Stimulated activated CD4-positive, alpha-beta T cell treated with anti-CD3 and anti-CD28 coated beads, Interleukin-4, amount 100 ng/mL, for 1 hour (primary cell): ENCODE results near the gene DYNLT5.
"Not testable (repeated sequence)": the region's sequence is repeated elsewhere in the genome, so short reads cannot be mapped to it uniquely, and the experiment has no call there.

ENCODE experiments used
- DNase-seq: peaks from one replicate; pipeline ENCODE4 v3.0.0-alpha.2; 2020

The DYNLT5 gene

DNA sequence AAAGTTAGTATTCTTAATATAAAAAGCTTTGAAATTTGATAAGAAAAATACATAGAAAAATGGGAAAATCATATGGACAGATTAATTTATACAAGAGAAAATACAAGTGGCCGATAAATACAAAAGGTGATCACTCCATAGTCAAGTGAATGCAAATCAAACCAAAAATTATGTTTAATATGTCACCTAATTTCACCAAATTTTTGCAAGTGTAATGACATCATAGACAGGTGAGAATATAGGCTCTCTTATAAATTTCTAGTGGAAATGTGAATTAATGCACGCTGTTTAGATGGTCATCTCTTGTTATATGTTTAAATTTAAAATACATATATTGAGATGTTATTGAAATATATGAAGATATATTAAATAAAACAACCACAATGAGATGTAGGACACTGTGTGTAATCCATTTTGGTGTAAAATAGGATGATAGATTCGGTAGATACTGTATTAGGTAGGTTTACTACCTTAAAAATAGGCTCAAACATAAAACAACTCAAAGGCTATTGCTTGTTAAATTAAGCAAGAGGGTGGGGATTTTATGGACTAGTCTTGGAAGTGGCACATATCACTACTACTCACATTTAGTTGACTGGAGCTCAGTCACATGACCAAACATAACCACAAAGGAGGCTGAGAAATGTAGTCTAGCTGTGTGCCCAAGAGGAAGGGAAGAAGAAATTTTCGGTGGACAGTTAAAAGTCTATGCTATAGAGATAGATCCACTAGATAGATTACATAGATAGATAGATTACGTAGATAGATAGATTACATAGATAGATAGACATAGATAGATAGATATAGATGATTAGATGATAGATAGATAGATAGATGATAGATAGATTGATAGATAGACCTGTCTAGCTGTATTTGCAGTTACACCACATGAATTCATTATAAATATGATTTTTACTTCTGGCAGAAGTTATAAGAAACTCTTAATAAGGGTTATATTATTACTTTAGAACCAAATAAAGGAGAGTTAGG, 39.7 kb downstream of the DYNLT5 start:
- no peak for DNase-seq

DNA sequence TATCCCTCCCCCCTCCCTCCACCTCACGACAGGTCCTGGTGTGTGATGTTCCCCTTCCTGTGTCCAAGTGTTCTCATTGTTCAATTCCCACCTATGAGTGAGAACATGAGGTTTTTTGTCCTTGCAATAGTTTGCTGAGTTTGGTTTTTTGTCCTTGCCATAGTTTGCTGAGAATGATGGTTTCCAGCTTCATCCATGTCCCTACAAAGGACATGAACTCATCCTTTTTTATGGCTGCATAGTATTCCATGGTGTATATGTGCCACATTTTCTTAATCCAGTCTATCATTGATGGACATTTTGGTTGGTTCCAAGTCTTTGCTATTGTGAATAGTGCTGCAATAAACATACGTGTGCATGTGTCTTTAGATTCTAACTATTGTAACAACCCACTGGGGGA, 43.6 kb downstream of the DYNLT5 start:
- DNase-seq: not testable (repeated sequence)

DNA sequence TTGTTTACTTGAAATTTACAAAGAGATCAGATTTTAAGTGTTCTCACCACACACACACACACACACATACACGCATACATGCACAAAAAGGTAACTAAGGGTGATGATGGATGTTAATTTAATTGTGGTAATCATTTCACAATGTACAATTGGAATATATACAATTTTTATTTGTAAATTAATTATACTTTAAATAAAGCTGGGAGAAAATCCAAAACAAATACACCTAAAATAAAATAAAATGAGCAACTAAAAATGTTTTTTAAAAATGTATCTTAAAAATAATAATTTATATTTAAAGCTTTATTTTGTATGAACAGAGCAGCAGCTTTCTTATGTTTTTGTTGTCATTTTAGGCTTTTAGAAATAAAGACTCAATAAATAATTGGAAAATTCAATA, 57.0 kb downstream of the DYNLT5 start:
- DNase-seq: no peak

DNA sequence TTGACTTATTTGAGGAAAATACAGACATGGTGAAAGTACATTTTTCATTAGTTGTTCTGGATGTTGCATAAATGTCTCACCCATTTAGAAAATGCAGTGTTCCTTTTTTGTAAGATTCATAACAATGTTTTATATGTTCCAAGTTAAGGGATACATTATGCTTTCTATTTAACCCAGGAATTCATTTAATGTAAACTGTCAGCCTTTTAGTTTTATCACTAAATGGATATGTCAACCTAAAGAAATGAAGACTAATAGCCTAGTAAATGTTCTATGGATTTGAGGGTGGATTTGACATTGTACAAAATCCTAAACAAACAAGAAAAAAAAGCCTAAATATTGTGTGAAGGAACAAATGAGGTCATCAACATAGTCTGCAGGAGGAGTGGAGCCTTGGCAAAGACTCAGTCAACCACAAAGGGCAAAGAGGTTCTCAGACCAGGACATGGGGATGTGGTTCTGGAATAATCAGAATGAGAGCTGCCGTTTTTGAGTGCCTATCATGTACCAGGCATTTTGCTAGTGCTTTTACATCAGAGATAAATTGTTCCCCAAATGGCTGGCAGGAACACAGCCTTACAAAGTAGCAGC, 57.6 kb downstream of the DYNLT5 start:
- DNase-seq: no peak

DNA sequence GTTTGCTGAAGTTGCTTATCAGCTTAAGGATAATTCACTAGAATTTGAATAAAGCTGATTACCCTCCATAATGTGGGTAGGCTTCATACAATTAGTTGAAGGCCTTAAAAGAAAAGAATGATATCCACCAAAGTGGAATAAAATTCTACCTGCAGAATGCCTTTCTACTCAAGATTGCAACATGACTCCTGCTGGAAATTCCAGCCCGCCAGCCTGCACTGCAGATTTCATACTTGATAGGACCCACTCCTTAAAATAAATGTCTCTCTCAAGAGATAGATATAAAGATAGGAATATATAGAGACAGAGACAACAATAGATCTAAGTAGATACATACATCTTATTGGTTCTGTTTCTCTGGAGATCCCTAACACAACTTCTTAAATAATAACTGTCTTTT, 72.5 kb downstream of the DYNLT5 start:
- no peak for DNase-seq
